Keratinocyte (primary cell): Measurements from ENCODE around the gene CEP290. TPM values are rescaled to one million over a fixed set of nuclear protein-coding genes. Genes with fewer than 3 reads are reported as not detected.

Experiments used
- DNase-seq: peaks from one replicate; pipeline ENCODE4 v3.0.0-alpha.2; 2011; ENCODE audit warnings: low read depth, missing footprints, low spot score
- FAIRE-seq: peaks from 2 replicates; lab custom pipeline; 2011; peaks lifted over from hg19 to GRCh38; lab: Jason Lieb, UNC
- H2AFZ ChIP-seq: 2 replicates; pipeline ENCODE4 v1.6.0; 2012; ENCODE audit warnings: low read length, control low read depth, inconsistent platforms; ENCODE audit not compliant: control insufficient read depth
- H3K27ac ChIP-seq: 2 replicates; pipeline ENCODE4 v1.5.1; 2011; ENCODE audit warnings: low read length; ENCODE audit not compliant: control insufficient read depth, insufficient read depth
- H3K27me3 ChIP-seq: 3 replicates; pipeline ENCODE4 v1.6.0; 2011; ENCODE audit warnings: low read length; ENCODE audit not compliant: control insufficient read depth, insufficient read depth; ENCODE audit errors: extremely low read depth
- H3K36me3 ChIP-seq, 2 experiments: 2 replicates in 1 of 2; 3 replicates in 1 of 2; pipeline ENCODE4 v1.5.1; 2011; ENCODE audit warnings: low read length in 2 of 2, mild to moderate bottlenecking in 1 of 2; ENCODE audit not compliant: control insufficient read depth in 2 of 2, insufficient read depth in 2 of 2; ENCODE audit errors: extremely low read depth in 1 of 2
- H3K4me1 ChIP-seq: 3 replicates; pipeline ENCODE4 v1.5.1; 2011; ENCODE audit warnings: low read length; ENCODE audit not compliant: control insufficient read depth, insufficient read depth; ENCODE audit errors: extremely low read depth
- H3K4me2 ChIP-seq: 3 replicates; pipeline ENCODE4 v1.6.0; 2011; ENCODE audit warnings: low read depth, low read length; ENCODE audit not compliant: control insufficient read depth, insufficient read depth; ENCODE audit errors: extremely low read depth
- H3K4me3 ChIP-seq, 3 experiments: fragments of 200-600 bp in 1 of 3; sonication (generic) in 1 of 3; 2 replicates in 2 of 3; 3 replicates in 1 of 3; pipeline ENCODE4 v1.5.1; 2011 to 2016; ENCODE audit warnings: low read length in 3 of 3, mild to moderate bottlenecking in 3 of 3, control low read depth in 2 of 3, inconsistent platforms in 1 of 3, low read depth in 1 of 3, mixed read lengths in 1 of 3, mixed run types in 1 of 3, moderate library complexity in 1 of 3; ENCODE audit not compliant: control insufficient read depth in 2 of 3, insufficient read depth in 2 of 3; ENCODE audit errors: extremely low read depth in 1 of 3
- H3K79me2 ChIP-seq: 2 replicates; pipeline ENCODE4 v1.6.0; 2012; ENCODE audit warnings: low read length; ENCODE audit not compliant: control insufficient read depth, insufficient read depth
- H3K9ac ChIP-seq: 3 replicates; pipeline ENCODE4 v1.6.0; 2011; ENCODE audit warnings: low read length; ENCODE audit not compliant: control insufficient read depth, insufficient read depth; ENCODE audit errors: extremely low read depth
- H3K9me1 ChIP-seq: 3 replicates; pipeline ENCODE4 v1.6.0; 2011; ENCODE audit warnings: low read length; ENCODE audit not compliant: control insufficient read depth, insufficient read depth; ENCODE audit errors: extremely low read depth
- H3K9me3 ChIP-seq: 2 replicates; pipeline ENCODE4 v1.5.1; 2012; ENCODE audit warnings: low read depth, low read length; ENCODE audit not compliant: control insufficient read depth
- H4K20me1 ChIP-seq: 3 replicates; pipeline ENCODE4 v1.6.0; 2011; ENCODE audit warnings: low read length; ENCODE audit not compliant: control insufficient read depth, insufficient read depth; ENCODE audit errors: extremely low read depth
- CTCF ChIP-seq, 3 experiments: IDR thresholded peaks in 1 of 3; conservative IDR thresholded peaks in 1 of 3; optimal IDR thresholded peaks in 1 of 3; 2 replicates in 2 of 3; 3 replicates in 1 of 3; pipeline versions ENCODE3 to v1.5.1; 2011; ENCODE audit warnings: low read length in 3 of 3, mild to moderate bottlenecking in 3 of 3, moderate library complexity in 2 of 3, control low read depth in 1 of 3, inconsistent platforms in 1 of 3; ENCODE audit not compliant: insufficient read depth in 2 of 3; ENCODE audit errors: extremely low read depth in 1 of 3
- EZH2 ChIP-seq: IDR thresholded peaks from one replicate; pipeline ENCODE4 v1.6.1; 2012; ENCODE audit warnings: inconsistent platforms, mild to moderate bottlenecking, low read length, moderate library complexity
- dilution Hi-C: fragments of 300-500 bp; cut with MboI; formaldehyde crosslinking; loops from one replicate; pipeline ENCODE4 v1.7.0; 2020; ENCODE audit warnings: low sequenced_read_pairs; ENCODE audit not compliant: extremely low pct_ligation_motif_present
- polyA plus RNA-seq, 5 experiments: library from polyadenylated mRNA; depleted of rRNA in 3 of 5; stranded (reverse) in 3 of 5; stranded (forward) in 1 of 5; unstranded in 1 of 5; fragments of >200 nt; gene quantifications; 1 replicate in 1 of 5; 2 replicates in 3 of 5; 3 replicates in 1 of 5; pipeline versions ENCODE4 v1.2.1 to v1.2.3, GENCODE V29; 2011 to 2012; ENCODE audit warnings: missing spikeins in 2 of 5, low read depth in 1 of 5, low replicate concordance in 1 of 5

Gene CEP290
- polyA plus RNA-seq, 1 donor (not counting 4 experiments of a cell fraction or from before 2014, with no cell fraction given): 5.6 TPM

GRCh38 chr12:88037770-88038169, 104.1 kb downstream of the CEP290 start:
- no peak overlapping the region for H2AFZ ChIP-seq
- dilution Hi-C loops: no loop called here
- peaks cover 13% of the 10 kb centered on the region for H3K4me1 ChIP-seq
- peaks cover 68% of the 10 kb centered on the region for H3K79me2 ChIP-seq
- no peak overlapping the region for H3K27ac ChIP-seq
- TF ChIP-seq EZH2 (no peak), CTCF (optimal IDR thresholded peaks at IDR 0.05 in 1 of 3, IDR thresholded peaks at IDR 0.05 in 1 of 3, conservative IDR thresholded peaks at IDR 0.05 in 1 of 3; ENCODE audit: extremely low read depth in 1 of 3, insufficient read depth in 2 of 3, low read length in 3 of 3) (no peak)
- H3K4me3 ChIP-seq: no peak overlapping the region
- H3K36me3 ChIP-seq: peaks cover 3 to 9% of the 10 kb centered on the region in 2 experiments
- H3K9me3 ChIP-seq: no peaks in the 10 kb centered on the region
- H3K4me2 ChIP-seq: peak overlapping the region; percentile 94
- no peaks in the 10 kb centered on the region for H4K20me1 ChIP-seq
- no peak overlapping the region for H3K9ac ChIP-seq
- H3K27me3 ChIP-seq: no peaks in the 10 kb centered on the region
- FAIRE-seq (no peak), DNase-seq (no peak)
- no peaks in the 10 kb centered on the region for H3K9me1 ChIP-seq

DNA sequence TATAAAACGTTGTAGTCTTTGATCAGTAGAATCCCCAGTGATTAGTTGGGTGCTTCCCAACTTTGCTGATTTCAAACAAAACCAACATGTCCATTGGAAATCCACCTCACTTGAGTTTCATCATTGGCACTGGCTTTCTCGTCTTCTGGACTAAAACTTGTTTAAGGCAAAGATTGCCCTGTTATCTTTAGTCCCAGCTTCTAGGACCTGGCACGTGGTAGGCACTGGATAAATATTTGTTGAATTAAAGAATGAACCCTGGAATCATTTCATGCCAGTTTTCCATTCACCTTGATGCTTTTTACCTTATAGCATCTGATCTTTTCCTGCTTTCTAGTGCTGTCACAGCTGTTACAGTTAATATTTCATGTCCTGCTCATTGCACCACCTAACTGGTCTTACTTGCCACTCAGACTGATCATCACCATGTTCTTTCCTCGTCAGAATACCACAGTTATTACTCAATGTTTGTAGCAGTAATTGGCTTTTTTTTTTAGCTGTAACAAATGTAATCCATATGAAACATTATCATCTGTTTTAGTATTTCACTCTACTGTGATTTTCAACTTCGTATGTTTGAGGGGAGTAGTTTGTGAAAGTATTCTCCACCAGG, 105.4 kb downstream of the CEP290 start:
- Histone ChIP-seq H4K20me1 (no peaks in the 10 kb centered on the region), H3K9me1 (no peaks in the 10 kb centered on the region), H3K36me3 (peaks cover 0 to 6% of the 10 kb centered on the region in 2 experiments), H3K4me3 (peak overlapping the region; percentile 94 to 97 (median 94)), H3K9me3 (no peaks in the 10 kb centered on the region), H2AFZ (no peak overlapping the region), H3K4me2 (peak overlapping the region; percentile 94), H3K79me2 (peaks cover 59% of the 10 kb centered on the region), H3K27me3 (no peaks in the 10 kb centered on the region), H3K4me1 (peaks cover 13% of the 10 kb centered on the region), H3K9ac (peak overlapping the region; percentile 94), H3K27ac (peak overlapping the region; percentile 83)
- dilution Hi-C loops: no loop called here
- FAIRE-seq (peak; percentile 73), DNase-seq (no peak)
- TF ChIP-seq EZH2: no peak
- TF ChIP-seq CTCF (optimal IDR thresholded peaks at IDR 0.05 in 1 of 3, IDR thresholded peaks at IDR 0.05 in 1 of 3, conservative IDR thresholded peaks at IDR 0.05 in 1 of 3; ENCODE audit: extremely low read depth in 1 of 3, insufficient read depth in 2 of 3, low read length in 3 of 3): no peak
